GM12875 (cell line): Measurements from ENCODE around the gene UGT8.
"Not testable (repeated sequence)": the region's sequence is repeated elsewhere in the genome, so short reads cannot be mapped to it uniquely, and the experiment has no call there.

Experiments used
- H3K4me3 ChIP-seq: one replicate; pipeline ENCODE4 v1.5.1; 2011; ENCODE audit warnings: low read depth, low read length, control low read depth
- CTCF ChIP-seq: IDR thresholded peaks from 2 replicates; pipeline ENCODE4 v1.5.1; 2011; ENCODE audit warnings: low read depth, mild to moderate bottlenecking, control low read depth, inconsistent platforms, low read length, moderate library complexity, borderline replicate concordance; ENCODE audit not compliant: insufficient read depth

The UGT8 gene

GRCh38 chr4:114603497-114603896, 4.9 kb downstream of the UGT8 start:
- H3K4me3 ChIP-seq, result no peak overlapping the region

GRCh38 chr4:114606245-114606644, 7.6 kb downstream of the UGT8 start:
- TF ChIP-seq CTCF, result no peak

More at GRCh38 chr4:114603497-114603896, 4.9 kb downstream of the UGT8 start:
- no peak for TF ChIP-seq CTCF

GRCh38 chr4:114607056-114607455, 8.4 kb downstream of the UGT8 start:
- no peak overlapping the region for H3K4me3 ChIP-seq

More at GRCh38 chr4:114606245-114606644, 7.6 kb downstream of the UGT8 start:
- no peak overlapping the region for H3K4me3 ChIP-seq

GRCh38 chr4:114613560-114613959, 15.0 kb downstream of the UGT8 start:
- H3K4me3 ChIP-seq, result no peak overlapping the region
- TF ChIP-seq CTCF, result no peak

More at GRCh38 chr4:114607056-114607455, 8.4 kb downstream of the UGT8 start:
- TF ChIP-seq CTCF, result no peak

GRCh38 chr4:114615435-114615834, 16.8 kb downstream of the UGT8 start:
- H3K4me3 ChIP-seq, result no peak overlapping the region
- no peak for TF ChIP-seq CTCF

- H3K4me3 ChIP-seq, result not testable (repeated sequence)
These were observed 17.4 kb downstream of the UGT8 start for GRCh38 chr4:114616036-114616435.

GRCh38 chr4:114626196-114626595, 27.6 kb downstream of the UGT8 start:
- H3K4me3 ChIP-seq, result no peak overlapping the region
- TF ChIP-seq CTCF, result no peak
